HG03095 (cell line): Measurements from ENCODE around the gene GKN2.
"Not testable (repeated sequence)": the region's sequence is repeated elsewhere in the genome, so short reads cannot be mapped to it uniquely, and the experiment has no call there.

Experiments used
- ATAC-seq: cut with Tn5 transposase; IDR thresholded peaks from one replicate; pipeline ENCODE4 v1.9.1; 2021; ENCODE audit warnings: moderate library complexity; ENCODE audit not compliant: unreplicated experiment

The GKN2 gene

GRCh38 chr2:68961380-68961779, 8.7 kb upstream of the GKN2 start:
- no peak for ATAC-seq

DNA sequence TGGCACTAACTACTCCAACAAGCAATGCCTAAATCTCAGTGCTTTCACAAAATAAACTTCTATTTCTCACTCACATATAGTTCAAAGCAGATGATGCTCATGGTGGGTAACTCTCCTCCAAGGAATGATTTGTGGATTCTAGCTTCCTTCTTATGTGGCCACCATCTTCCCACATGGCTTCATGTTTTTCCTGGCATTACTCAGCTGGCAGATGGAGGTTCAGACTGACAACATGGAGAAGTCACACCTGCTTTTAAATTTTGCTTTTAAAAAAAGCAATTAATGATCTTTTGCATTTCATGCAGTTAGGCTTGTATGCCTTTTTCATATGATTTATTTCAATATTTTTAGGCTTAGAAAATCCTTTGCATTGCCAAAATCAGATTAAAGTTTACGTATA, 6.3 kb upstream of the GKN2 start:
- no peak for ATAC-seq

DNA sequence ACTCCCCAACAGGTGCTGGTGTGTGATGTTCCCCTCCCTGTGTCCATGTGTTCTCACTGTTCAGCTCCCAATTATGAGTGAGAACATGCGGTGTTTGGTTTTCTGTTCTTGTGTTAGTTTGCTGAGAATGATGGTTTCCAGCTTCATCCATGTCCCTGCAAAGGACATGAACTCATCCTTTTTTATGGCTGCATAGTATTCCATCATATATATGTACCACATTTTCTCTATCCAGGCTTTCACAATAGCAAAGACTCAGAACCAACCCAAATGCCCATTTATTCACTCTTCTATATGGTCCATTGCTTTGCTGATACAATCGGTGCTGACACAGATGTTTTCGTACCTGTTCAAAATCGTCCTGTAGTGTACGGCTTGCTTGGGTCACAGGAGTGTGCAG, 2.7 kb upstream of the GKN2 start:
- ATAC-seq = not testable (repeated sequence)

DNA sequence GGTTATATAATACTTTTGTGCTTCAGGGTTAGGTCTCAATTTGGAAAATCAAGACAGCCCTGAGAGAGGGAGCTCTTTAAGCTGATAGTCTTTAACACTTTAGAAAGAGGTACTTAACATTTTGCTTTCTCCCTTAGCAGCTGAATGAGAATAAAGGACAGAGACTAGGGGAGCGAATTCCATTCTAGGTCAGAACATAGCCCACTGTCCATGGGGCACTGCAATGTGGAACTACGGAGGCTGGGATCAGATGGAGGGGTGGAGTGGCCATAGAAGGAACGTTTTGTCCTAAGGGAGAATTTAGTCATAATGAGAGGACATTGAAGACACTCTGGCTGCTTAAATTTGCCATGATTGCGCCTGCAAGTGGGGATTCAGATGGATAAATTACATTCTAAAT, 794 bp downstream of the GKN2 start:
- no peak for ATAC-seq

DNA sequence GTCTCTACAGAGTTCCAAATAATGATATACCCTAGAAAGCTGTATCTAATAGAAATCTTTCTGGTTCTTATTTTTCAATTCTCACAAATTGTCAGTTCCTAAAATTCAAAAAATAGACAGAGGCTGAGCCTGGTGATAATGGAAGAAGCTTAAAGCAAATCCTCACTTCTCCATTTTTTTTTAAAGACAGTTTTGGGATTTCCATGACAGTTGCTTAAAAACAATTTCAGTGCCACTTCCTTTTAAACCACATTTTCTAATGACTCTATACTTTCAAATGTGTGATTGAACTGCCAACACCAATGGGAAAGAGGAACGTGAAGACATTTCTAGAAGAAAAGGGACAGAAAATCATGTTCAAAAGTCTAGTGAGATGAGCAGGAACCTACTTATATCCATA, 4.0 kb downstream of the GKN2 start:
- no peak for ATAC-seq

GRCh38 chr2:68946117-68946516, 6.6 kb downstream of the GKN2 start:
- ATAC-seq = no peak

GRCh38 chr2:68943581-68944568, 8.8 kb downstream of the GKN2 start:
- ATAC-seq = no peak

GRCh38 chr2:68942827-68943226, 9.9 kb downstream of the GKN2 start:
- ATAC-seq = no peak

DNA sequence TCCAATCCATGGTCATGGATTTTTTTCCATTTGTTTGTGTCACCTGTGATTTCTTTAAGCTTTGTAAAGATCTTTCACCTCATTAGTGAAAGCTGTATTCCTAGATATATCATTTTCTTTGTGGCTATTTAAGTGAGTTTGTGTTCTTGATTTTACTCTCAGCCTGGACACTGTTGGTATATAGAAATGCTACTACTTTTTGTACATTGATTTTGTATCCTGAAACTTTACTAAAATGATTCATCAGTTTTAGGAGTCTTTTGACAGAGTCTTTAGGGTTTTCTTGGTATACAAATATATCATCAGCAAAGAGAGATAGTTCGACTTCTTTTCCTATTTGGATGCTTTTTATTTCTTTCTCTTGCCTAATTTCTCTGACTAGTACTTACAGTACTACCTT, 12.3 kb downstream of the GKN2 start:
- ATAC-seq = no peak

DNA sequence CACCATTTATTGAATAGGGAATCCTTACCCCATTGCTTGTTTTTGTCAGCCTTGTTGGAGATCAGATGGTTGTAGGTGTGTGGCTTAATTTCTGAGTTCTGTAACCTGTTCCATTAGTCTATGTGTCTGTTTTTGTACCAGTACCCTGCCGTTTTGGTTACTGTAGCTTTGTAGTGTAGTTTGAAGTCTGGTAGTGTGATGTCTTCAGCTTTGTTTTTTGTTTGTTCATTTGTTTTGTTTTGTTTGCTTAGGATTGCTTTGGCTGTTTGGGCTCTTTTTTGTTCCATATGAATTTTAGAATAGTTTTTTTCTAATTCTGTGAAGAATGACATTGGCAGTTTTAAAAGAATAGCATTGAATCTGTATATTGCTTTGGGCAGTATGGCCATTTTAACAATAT, 12.7 kb downstream of the GKN2 start:
- ATAC-seq = no peak

DNA sequence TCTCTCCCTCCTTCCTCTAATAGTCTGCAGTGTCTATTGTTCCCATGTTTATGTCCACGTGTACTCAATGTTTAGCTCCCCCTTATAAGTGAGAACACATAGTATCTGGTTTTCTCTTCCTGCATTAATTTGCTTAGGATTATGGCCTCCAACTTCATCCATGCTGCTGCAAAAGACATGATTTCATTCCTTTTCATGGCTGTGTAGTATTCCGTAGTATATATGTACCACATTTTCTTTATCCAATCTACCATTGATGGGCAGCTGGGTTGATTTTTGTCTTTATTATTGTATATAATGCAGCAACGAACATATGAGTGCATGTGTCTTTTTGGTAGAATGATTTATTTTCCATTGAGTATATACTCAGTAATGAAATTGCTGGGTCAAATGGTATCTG, 13.8 kb downstream of the GKN2 start:
- no peak for ATAC-seq

GRCh38 chr2:68937346-68938055, 15.2 kb downstream of the GKN2 start:
- no peak for ATAC-seq

DNA sequence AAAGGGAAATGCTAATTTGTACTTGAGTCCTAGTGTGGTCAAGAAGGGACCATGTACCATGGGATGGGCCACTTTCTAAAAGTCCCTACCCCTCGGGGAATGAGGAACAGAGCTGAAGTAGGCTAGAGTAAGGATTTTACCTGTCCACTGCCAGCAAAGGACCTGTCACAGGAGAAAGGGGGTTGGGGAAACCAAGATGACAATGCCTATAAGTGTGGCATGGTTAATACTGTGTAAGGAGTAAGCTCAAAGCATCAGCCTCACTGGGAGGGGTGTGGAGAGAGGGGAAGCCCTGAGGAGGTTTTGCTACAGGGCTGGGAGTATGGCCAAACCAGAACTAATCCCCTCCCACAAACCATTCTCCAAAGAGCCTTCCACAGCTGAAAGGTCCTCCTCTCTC, 15.8 kb downstream of the GKN2 start:
- ATAC-seq = no peak

DNA sequence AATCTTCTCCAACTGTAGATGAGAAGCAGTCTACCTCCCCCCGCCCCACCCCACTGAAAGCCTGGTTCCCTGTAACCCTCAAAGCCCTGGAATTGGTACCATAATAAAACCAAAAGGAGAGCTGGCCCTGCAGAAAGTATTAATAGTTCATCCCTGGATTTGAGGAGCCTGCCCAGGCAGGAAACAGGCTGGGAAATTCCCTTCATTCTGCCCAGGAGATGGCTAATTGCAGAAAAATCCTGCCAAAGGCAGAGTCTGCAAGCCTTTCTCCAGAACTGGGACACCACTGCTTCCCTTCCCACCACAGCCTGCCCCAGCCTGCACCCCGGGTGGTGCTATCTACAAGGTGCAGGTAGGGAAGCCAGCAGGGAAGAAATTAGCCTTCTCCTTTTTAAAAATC, 16.3 kb downstream of the GKN2 start:
- no peak for ATAC-seq

GRCh38 chr2:68935471-68935870, 17.2 kb downstream of the GKN2 start:
- no peak for ATAC-seq

DNA sequence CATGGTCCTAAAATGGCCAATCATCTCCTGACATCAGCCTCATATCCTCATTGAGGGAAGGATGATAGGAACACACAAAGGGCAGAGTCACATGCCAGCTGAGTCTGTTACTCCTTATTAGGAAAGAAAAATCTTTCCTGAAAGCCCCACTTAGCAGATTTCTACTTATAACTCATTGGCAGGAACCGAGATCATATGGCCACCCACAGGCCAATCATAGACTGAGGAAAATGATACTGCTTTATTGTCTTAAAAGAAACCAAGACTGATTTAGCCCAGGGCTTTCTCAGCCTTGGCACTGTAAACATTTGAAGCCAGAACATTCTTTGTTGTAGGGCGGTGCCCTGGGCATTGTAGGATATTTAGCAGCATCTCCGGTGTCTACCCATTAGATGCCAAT, 18.7 kb downstream of the GKN2 start:
- ATAC-seq = no peak

GRCh38 chr2:68932402-68932801, 20.3 kb downstream of the GKN2 start:
- no peak for ATAC-seq

- no peak for ATAC-seq
Measured at GRCh38 chr2:68931799-68932198, 20.9 kb downstream of the GKN2 start.

GRCh38 chr2:68931149-68931711, 21.5 kb downstream of the GKN2 start:
- no peak for ATAC-seq

- ATAC-seq = no peak
Measured at GRCh38 chr2:68926796-68927195, 25.9 kb downstream of the GKN2 start.

DNA sequence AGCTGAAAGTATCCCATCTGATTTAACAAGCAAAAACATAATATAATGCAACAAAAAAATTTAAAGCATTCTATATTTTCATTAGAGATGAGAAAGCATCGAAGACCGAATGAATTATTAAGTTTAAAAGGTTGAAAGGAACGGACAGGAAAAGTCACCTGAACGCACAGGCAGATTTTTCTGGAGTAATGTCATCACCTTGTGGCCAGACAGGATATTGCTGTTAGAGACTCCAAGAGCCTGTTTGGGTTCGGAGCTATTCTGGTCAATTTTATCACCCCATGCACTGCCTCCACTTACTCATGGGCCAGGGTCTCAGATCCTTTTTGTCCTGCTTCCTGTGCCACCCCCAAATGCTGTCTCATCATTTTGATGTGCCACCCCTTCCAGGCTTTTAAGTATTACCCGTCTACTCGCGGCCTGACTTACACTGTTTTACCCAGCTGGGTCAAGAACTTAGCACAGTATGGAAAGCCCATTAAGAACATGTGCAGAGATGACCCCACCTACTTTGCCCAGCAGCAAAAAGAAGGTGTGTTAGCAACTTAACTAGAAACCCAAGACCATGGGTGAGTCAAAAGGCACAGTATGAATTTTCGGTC, 27.3 kb downstream of the GKN2 start:
- no peak for ATAC-seq
